VCaP (cell line): ENCODE results near the gene ARPC1B.

Experiments
- H3K27ac ChIP-seq: fragments of 450-650 bp; 2 replicates; pipeline ENCODE4 v1.5.1; 2017
- CTCF ChIP-seq: fragments of 450-650 bp; conservative IDR thresholded peaks from 2 replicates; pipeline ENCODE4 v1.5.1; 2017; ENCODE audit warnings: mild to moderate bottlenecking, moderate library complexity

The ARPC1B gene

GRCh38 chr7:99387912-99388311 is 13.4 kb downstream of the ARPC1B start:
- H3K27ac ChIP-seq = no peak overlapping the region
- TF ChIP-seq CTCF = no peak

- no peak overlapping the region for H3K27ac ChIP-seq
- no peak for TF ChIP-seq CTCF
These were observed 15.2 kb downstream of the ARPC1B start for GRCh38 chr7:99389772-99390171.

- H3K27ac ChIP-seq = 0 out of 2 replicates have a peak overlapping the region, but pooled peaks have one; percentile 2
- TF ChIP-seq CTCF = no peak
These were observed 16.5 kb downstream of the ARPC1B start for GRCh38 chr7:99390941-99391602.

- peak overlapping the region; percentile 93 for H3K27ac ChIP-seq
- TF ChIP-seq CTCF = no peak
These were observed 17.5 kb downstream of the ARPC1B start for GRCh38 chr7:99392046-99392445.

GRCh38 chr7:99392659-99393354 is 18.3 kb downstream of the ARPC1B start:
- H3K27ac ChIP-seq = peak overlapping the region; percentile 93
- TF ChIP-seq CTCF = 0 out of 2 replicates have a peak, but pooled peaks have one; percentile 7

- H3K27ac ChIP-seq = peak overlapping the region; percentile 93
- no peak for TF ChIP-seq CTCF
These were observed 19.0 kb downstream of the ARPC1B start for GRCh38 chr7:99393355-99394187.

GRCh38 chr7:99394188-99394502 is 19.6 kb downstream of the ARPC1B start:
- TF ChIP-seq CTCF = no peak
- H3K27ac ChIP-seq = peak overlapping the region; percentile 93
